GM23248 (cell line): ENCODE results near the gene ATRAID.

Experiments
- EZH2 ChIP-seq: fragments of 200-600 bp; sonication (generic); IDR thresholded peaks from 2 replicates; pipeline ENCODE4 v1.6.1; 2018; ENCODE audit warnings: antibody characterized with exemption, mild to moderate bottlenecking; ENCODE audit not compliant: insufficient read depth, poor library complexity, severe bottlenecking
- EZH2phosphoT487 ChIP-seq: fragments of 200-600 bp; sonication (generic); IDR thresholded peaks from 2 replicates; pipeline ENCODE4 v1.6.1; 2018; ENCODE audit warnings: antibody characterized with exemption, moderate library complexity, mild to moderate bottlenecking, low read depth; ENCODE audit not compliant: insufficient read depth

- TF ChIP-seq EZH2phosphoT487 (no peak), EZH2 (no peak)
These were observed 27.7 kb upstream of the ATRAID start for GRCh38 chr2:27184115-27184514.
